Osteocyte (in vitro differentiated cells): ENCODE data around the gene MEDAG. TPM values are rescaled to one million over a fixed set of nuclear protein-coding genes. Genes with fewer than 3 reads are reported as not detected.

Source experiments
- DNase-seq: peaks from one replicate; pipeline ENCODE4 v3.0.0; 2021; ENCODE audit warnings: mixed read lengths; ENCODE audit not compliant: unreplicated experiment; ENCODE audit errors: extremely low spot score
- H3K27ac Mint-ChIP-seq: one replicate; pipeline ENCODE4 v1.8.0; 2021; ENCODE audit warnings: mild to moderate bottlenecking, mixed read lengths; ENCODE audit not compliant: unreplicated experiment
- H3K27me3 Mint-ChIP-seq: one replicate; pipeline ENCODE4 v1.8.0; 2021; ENCODE audit warnings: mixed read lengths; ENCODE audit not compliant: unreplicated experiment
- H3K36me3 Mint-ChIP-seq: one replicate; pipeline ENCODE4 v1.8.0; 2021; ENCODE audit warnings: mixed read lengths; ENCODE audit not compliant: unreplicated experiment
- H3K4me1 Mint-ChIP-seq: one replicate; pipeline ENCODE4 v1.8.0; 2021; ENCODE audit warnings: mixed read lengths; ENCODE audit not compliant: unreplicated experiment
- H3K4me3 Mint-ChIP-seq: one replicate; pipeline ENCODE4 v1.8.0; 2021; ENCODE audit warnings: mild to moderate bottlenecking, moderate library complexity, mixed read lengths; ENCODE audit not compliant: unreplicated experiment
- H3K9me3 Mint-ChIP-seq: one replicate; pipeline ENCODE4 v1.8.0; 2021; ENCODE audit warnings: mixed read lengths; ENCODE audit not compliant: unreplicated experiment
- total RNA-seq: library from RNA; stranded (reverse); gene quantifications from 2 replicates; pipeline ENCODE4 v1.2.1, GENCODE V29; 2021
- TF ChIP-seq, protein P1 (sequence below): fragments of 200-600 bp; sonication (generic); IDR thresholded peaks from 2 replicates; pipeline ENCODE4 v1.5.0; 2021; ENCODE audit warnings: antibody characterized with exemption, mild to moderate bottlenecking, moderate library complexity

MEDAG gene
- total RNA-seq, 1 donor from 2014 or later, result 2.7 TPM

DNA sequence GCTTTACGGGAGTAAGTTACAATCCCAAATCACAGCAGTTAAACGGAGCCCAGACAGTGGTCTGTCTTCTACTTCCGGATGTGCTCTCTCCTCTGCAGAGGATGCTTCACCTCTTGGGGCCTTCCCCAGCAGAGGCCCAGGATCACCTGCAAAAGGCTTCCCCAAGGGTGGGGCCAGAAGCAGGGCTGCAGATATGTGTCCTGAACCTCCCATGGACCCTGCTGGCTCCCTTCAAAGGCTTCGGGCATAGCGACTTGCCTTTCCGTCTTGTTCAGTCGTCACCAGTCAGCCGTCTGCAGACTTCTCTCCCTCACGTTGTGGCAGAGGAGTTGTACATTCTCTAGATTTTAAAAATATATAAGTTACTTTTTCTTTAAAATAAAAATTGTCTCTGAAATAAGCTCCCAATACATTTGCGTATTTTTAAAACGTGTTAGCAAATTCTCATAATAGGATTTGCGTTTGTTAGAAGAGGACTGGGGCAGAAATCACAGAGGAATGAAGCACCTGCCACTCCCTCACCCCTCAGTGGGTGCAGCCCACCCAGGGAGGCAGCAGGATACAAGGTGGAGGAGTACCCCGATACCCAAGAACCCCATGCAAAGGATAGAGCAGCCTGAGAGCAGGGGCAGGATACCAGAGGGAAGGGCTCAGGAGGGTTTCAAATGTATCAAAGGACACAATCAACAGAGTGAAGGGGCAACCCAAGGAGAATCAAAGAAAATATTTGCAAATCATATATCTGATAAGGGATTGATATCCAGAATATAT is 22.9 kb upstream of the MEDAG start:
- Mint-ChIP-seq H3K9me3 (peaks cover 5% of the 10 kb centered on the region), H3K27me3 (no peaks in the 10 kb centered on the region), H3K36me3 (no peaks in the 10 kb centered on the region), H3K4me3 (no peak overlapping the region), H3K27ac (no peak overlapping the region), H3K4me1 (peaks cover 34% of the 10 kb centered on the region)
- peak; percentile 34 for DNase-seq
- TF ChIP-seq, protein P1, sequence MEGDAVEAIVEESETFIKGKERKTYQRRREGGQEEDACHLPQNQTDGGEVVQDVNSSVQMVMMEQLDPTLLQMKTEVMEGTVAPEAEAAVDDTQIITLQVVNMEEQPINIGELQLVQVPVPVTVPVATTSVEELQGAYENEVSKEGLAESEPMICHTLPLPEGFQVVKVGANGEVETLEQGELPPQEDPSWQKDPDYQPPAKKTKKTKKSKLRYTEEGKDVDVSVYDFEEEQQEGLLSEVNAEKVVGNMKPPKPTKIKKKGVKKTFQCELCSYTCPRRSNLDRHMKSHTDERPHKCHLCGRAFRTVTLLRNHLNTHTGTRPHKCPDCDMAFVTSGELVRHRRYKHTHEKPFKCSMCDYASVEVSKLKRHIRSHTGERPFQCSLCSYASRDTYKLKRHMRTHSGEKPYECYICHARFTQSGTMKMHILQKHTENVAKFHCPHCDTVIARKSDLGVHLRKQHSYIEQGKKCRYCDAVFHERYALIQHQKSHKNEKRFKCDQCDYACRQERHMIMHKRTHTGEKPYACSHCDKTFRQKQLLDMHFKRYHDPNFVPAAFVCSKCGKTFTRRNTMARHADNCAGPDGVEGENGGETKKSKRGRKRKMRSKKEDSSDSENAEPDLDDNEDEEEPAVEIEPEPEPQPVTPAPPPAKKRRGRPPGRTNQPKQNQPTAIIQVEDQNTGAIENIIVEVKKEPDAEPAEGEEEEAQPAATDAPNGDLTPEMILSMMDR, result no peak

DNA sequence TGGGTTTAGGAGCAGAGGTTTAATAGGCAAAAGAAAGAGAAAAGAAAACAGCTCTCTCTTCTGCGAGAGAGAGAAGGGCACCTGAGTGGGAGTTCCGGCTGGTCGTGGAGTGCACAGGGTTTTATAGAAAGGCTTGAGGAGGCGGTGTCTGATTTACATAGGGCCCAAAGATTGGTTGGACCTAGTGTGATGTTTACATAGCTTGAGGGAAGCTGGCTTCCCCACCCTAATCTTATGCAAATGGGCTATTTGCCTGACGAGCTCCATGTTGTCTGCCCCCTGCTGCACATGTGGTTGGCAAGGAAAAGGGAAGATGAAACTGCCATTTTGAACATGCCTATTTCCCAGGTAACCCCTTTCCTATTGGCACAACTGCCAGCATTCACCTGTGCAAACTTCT is 21.5 kb upstream of the MEDAG start:
- peak; percentile 15 for DNase-seq
- Mint-ChIP-seq H3K4me1 (peaks cover 31% of the 10 kb centered on the region), H3K36me3 (peaks cover 1% of the 10 kb centered on the region), H3K27me3 (no peaks in the 10 kb centered on the region), H3K27ac (no peak overlapping the region), H3K4me3 (no peak overlapping the region), H3K9me3 (peaks cover 5% of the 10 kb centered on the region)
- TF ChIP-seq, protein P1, result no peak

DNA sequence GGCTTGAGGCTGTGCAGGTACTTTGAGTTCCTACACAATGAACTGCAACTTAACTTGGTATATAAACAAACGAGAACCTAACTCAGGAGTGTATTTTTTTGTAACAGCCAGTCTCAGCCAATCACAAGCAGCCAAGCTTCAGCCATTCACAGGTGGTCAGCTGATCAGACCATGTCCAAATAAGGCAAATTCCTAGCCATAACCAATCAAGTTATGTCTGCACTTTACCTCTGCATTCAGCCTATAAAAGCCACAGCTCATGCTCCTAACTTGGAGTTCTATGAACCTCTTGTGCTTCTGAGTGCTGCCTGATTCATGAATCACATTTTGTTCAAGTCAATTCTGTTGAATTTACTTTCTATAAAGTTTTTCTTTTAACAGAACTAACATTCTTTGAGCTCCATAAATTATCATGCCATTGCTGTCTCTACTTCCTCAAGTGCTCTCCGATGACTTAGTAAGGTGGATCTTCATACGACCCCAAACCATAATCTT is 16.8 kb upstream of the MEDAG start:
- Mint-ChIP-seq H3K36me3 (peaks cover 2% of the 10 kb centered on the region), H3K27me3 (no peaks in the 10 kb centered on the region), H3K27ac (no peak overlapping the region), H3K4me3 (no peak overlapping the region), H3K9me3 (peaks cover 1% of the 10 kb centered on the region), H3K4me1 (peaks cover 11% of the 10 kb centered on the region)
- TF ChIP-seq, protein P1, result no peak
- no peak for DNase-seq

DNA sequence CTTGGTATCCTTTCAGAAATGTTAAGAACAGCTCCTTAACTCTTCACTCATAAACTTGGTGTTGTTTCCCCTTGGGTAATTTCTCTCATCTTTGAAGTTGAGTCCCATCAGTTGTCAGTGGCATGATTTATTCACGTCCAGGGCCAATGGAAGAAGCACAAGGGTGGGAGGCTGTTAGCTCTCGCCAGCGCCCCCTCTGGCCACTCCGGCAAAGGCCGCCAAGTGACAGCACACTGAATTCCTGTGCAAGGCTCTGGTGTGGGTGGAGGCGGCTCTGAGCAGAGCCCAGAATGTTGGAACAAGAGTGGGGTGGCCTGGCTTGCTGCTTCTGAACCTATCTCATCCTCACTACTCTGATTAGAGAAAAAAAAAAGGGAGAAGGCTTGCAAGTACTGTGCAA is 13.1 kb upstream of the MEDAG start:
- Mint-ChIP-seq H3K27me3 (no peaks in the 10 kb centered on the region), H3K36me3 (peaks cover 2% of the 10 kb centered on the region), H3K9me3 (no peaks in the 10 kb centered on the region), H3K4me1 (peaks cover 31% of the 10 kb centered on the region), H3K27ac (no peak overlapping the region), H3K4me3 (no peak overlapping the region)
- TF ChIP-seq, protein P1, result peak; percentile 56
- no peak for DNase-seq

DNA sequence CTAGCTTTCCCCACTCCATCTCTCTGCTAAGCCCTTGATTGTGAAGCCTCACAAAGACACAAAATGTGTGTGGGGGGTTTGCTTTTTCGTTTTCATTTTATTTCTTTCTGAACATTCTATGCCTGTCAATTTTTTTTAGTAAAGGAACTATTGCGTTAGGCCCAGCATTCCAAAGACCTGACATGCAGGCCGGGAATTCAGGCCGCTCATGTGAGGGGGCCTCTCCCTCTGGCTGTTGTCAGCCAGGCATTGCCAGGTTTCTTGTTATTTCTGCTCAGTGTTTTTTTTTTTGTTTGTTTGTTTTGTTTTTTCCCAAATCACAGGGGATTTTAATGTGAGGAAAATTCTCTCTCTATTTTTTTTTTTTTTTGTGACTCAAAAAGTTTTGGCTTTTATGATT is 10.3 kb upstream of the MEDAG start:
- Mint-ChIP-seq H3K36me3 (no peaks in the 10 kb centered on the region), H3K4me3 (no peak overlapping the region), H3K27me3 (no peaks in the 10 kb centered on the region), H3K4me1 (peaks cover 59% of the 10 kb centered on the region), H3K9me3 (no peaks in the 10 kb centered on the region), H3K27ac (peak overlapping the region; percentile 92)
- DNase-seq, result no peak
- TF ChIP-seq, protein P1, result no peak
